CD4-positive, alpha-beta T cell treated with Interleukin-6 at 100 ng/mL for 8 hours (primary cell): ENCODE measurements around the gene KIFC3.
A peak's percentile ranks its signal among the peaks of the same experiment; 100 is the strongest.
"Not testable (repeated sequence)": the region's sequence is repeated elsewhere in the genome, so short reads cannot be mapped to it uniquely, and the experiment has no call there.

Source experiments
- DNase-seq: peaks from one replicate; pipeline ENCODE4 v3.0.0-alpha.2; 2020; ENCODE audit warnings: mixed read lengths, low spot score

KIFC3 gene

GRCh38 chr16:57804111-57804837 lies 2.0 kb upstream of the KIFC3 start:
- DNase-seq, result no peak

GRCh38 chr16:57803134-57803990 lies 1.1 kb upstream of the KIFC3 start:
- no peak for DNase-seq

- no peak for DNase-seq
These were observed 416 bp downstream of the KIFC3 start for GRCh38 chr16:57801809-57802340.

- DNase-seq, result no peak
These were observed 1.0 kb downstream of the KIFC3 start for GRCh38 chr16:57801098-57801808.

- DNase-seq, result no peak
These were observed 1.8 kb downstream of the KIFC3 start for GRCh38 chr16:57800200-57801097.

GRCh38 chr16:57799600-57800199 lies 2.6 kb downstream of the KIFC3 start:
- no peak for DNase-seq

- no peak for DNase-seq
These were observed 3.2 kb downstream of the KIFC3 start for GRCh38 chr16:57798953-57799599.

- DNase-seq, result no peak
These were observed 4.0 kb downstream of the KIFC3 start for GRCh38 chr16:57798267-57798810.

GRCh38 chr16:57797526-57798266 lies 4.6 kb downstream of the KIFC3 start:
- DNase-seq, result no peak

GRCh38 chr16:57797216-57797525 lies 5.1 kb downstream of the KIFC3 start:
- DNase-seq, result no peak

GRCh38 chr16:57796014-57796413 lies 6.3 kb downstream of the KIFC3 start:
- DNase-seq, result not testable (repeated sequence)

GRCh38 chr16:57795431-57795878 lies 6.8 kb downstream of the KIFC3 start:
- DNase-seq, result peak; percentile 21

GRCh38 chr16:57794849-57795430 lies 7.4 kb downstream of the KIFC3 start:
- no peak for DNase-seq

GRCh38 chr16:57791893-57792461 lies 10.3 kb downstream of the KIFC3 start:
- no peak for DNase-seq

- DNase-seq, result no peak
These were observed 10.9 kb downstream of the KIFC3 start for GRCh38 chr16:57791195-57791892.

- no peak for DNase-seq
These were observed 13.3 kb downstream of the KIFC3 start for GRCh38 chr16:57788951-57789350.

GRCh38 chr16:57788252-57788841 lies 13.9 kb downstream of the KIFC3 start:
- no peak for DNase-seq

- DNase-seq, result no peak
These were observed 14.8 kb downstream of the KIFC3 start for GRCh38 chr16:57787519-57787905.
